HG03565 (cell line): ENCODE data around the gene ANKRD62.
"Not testable (repeated sequence)": the region's sequence is repeated elsewhere in the genome, so short reads cannot be mapped to it uniquely, and the experiment has no call there.

ENCODE experiments used
- ATAC-seq: cut with Tn5 transposase; IDR thresholded peaks from one replicate; pipeline ENCODE4 v1.9.1; 2021; ENCODE audit warnings: mild to moderate bottlenecking, moderate library complexity; ENCODE audit not compliant: unreplicated experiment

Gene ANKRD62

DNA sequence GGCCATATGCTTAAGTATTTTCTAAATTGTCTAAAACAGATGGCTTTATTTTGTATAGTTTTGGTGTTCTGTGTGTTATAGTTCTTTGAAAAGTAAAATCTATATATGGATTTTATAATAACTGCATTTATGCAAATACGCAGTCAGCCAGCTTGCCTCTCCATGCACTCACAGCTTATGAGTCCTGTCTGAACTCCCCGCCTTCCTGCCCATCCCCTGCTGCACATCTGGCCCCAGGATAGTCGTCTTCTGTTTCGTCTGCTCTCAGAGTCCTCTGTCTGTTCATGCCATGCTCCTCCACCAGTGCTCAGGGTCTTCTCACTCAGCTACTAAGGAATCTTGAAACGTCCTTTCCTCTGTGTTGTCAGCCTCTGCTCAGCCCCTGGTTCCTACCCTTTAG is 28.2 kb upstream of the ANKRD62 start:
- ATAC-seq = no peak

GRCh38 chr18:12066910-12067511 is 26.6 kb upstream of the ANKRD62 start:
- ATAC-seq = no peak

GRCh38 chr18:12067671-12068070 is 26.0 kb upstream of the ANKRD62 start:
- ATAC-seq = no peak

GRCh38 chr18:12068316-12068949 is 25.2 kb upstream of the ANKRD62 start:
- not testable (repeated sequence) for ATAC-seq

DNA sequence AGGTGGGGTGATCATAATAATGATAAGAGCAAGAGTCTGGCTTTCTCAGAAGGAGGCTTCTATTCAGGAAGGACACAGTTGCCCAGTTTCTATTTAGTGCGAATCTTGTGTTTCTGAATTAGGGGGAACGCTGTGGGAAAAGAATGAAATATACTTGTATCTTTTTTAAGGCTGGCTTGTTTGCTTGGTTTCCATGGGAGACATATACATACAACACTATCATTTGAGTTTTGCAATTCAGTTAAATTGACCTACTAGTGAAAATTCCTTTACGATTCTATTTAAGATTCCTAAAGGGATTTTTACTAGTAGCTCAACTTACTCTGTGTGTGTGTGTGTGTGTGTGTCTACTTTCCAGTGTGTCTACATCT is 24.7 kb upstream of the ANKRD62 start:
- ATAC-seq = no peak

- not testable (repeated sequence) for ATAC-seq
These were observed 22.6 kb upstream of the ANKRD62 start for GRCh38 chr18:12071066-12071465.

- no peak for ATAC-seq
These were observed 20.6 kb upstream of the ANKRD62 start for GRCh38 chr18:12072996-12073395.

DNA sequence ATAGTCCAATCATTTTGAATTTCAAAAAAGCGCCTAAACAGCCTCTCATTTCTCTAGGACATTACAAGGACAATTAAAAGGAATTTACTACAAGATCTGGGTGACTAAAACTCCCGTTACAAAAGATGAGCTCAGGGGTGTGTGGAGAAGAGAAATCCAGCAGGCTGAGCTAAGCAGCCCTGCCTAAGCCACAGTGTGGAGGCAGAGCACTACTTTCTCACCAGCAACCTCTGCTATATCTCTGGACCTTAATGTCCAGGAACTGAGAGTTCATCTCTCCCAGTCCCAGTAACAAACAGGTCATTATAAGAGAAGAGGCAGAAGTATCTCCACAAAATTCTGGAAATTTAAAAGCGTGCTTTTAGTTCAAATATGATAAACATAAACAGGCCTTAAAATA is 18.9 kb upstream of the ANKRD62 start:
- ATAC-seq = no peak

- no peak for ATAC-seq
These were observed 17.1 kb upstream of the ANKRD62 start for GRCh38 chr18:12076424-12077140.

DNA sequence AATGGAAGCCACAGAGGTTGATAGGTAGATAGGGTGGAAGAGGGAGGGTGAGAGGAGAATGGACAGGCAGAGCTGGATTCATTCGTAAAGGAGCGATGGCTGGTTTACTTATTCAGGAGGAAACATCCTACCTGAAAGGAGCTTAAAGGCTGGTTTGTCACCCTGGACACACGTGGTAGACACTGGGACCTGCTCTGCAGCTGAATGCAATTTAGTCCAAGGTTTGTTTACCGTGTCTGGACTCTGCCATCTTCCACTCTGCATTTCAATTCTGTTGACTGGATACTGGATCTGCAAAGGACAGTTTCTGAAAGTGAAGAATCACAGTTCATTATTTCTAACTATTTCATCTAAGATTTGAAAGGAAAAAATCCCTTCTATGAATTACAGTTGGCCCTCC is 15.6 kb upstream of the ANKRD62 start:
- not testable (repeated sequence) for ATAC-seq

DNA sequence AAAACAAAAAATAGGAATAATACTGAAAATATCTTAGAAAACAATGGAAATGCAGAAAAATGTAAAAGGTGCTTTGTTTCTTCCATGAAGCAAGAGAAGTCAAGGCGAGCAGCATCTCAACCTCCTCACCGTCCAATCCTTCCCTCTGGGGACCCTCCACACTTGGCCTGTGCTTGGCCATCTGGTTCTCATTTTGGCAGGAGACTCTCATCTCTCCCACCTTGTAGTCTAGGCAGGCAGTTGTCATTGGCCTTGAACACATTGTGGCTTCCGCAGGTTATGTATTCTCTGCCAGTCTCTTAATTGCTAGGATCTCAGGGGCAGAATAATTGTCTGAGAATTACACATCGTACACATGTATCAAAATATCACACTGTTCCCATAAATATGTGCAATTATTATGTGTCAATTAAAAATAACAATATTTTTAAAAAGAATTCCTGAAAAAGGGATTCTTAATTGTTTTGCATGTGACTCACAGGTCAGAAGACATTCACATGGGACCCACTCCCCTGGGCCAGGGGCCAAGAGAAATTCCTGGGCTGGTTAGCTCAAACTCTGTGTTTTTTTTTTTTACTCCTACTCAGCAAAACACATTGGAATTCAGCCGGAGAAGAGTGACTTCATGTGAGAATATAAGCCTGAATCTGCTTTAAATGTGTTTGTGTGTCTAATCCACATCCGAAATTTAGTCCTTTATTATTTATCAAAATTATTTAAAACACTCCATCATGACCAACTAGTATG is 14.0 kb upstream of the ANKRD62 start:
- ATAC-seq = no peak

DNA sequence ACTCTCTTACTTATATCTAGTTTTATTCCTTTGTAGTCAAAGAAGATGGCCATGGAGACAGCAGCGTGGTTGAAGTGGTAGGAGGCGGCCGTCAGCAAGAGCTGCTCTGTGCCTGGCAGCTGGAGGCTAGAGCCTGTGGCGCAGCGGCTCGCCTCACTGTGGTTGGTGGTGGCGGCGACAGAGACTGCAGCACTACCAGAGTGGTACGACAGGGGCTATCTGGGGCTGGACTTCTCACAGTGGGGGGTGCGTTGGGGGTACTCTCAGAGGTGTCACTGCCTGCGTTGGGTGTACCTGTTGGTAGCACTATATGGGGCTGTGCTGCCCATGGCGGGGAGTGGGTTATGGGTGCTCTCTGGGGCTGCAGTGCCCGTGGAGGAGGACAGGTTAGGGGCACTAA is 8.5 kb upstream of the ANKRD62 start:
- no peak for ATAC-seq

DNA sequence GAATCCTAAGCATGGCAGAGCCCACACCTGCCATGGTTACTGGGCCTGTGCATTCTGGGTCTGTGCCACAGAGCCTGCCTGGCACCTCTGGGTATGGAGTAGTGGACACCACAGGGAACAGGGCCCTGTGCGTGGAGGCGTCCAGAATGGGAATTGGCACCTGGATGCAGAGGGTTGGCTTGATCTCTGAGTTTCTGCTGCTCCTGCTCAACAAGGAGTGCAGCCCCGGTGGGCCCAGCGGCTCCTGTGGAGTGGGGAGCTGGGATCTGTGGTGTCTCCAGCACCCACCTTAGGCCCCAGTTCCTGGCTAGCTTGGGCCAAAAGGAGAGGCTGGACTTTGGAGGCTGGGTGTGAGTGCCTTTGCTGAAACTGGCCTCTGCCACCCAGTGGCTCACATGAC is 7.9 kb upstream of the ANKRD62 start:
- ATAC-seq = no peak

DNA sequence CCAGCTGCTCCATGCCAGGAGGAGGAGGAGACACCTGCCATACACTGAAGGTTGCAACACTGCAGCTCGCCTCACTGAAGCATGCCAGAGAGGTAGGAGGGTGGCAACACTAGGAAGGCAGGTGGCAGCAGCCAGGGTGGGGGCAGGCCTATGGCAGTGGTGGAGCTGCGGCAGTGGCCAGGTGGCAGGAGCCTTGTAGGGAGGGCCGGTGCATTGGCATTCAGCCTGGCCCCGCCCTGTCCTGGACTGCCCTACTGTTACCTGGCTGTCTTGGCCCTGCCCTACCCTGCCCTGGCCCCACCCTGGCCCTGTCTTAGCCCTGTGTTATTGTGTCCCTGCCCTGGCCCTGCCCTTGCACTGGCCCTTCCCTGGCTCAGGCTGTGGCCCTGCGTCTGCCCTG is 7.4 kb upstream of the ANKRD62 start:
- no peak for ATAC-seq

- ATAC-seq = no peak
These were observed 6.8 kb upstream of the ANKRD62 start for GRCh38 chr18:12086677-12087470.

- no peak for ATAC-seq
These were observed 6.1 kb upstream of the ANKRD62 start for GRCh38 chr18:12087471-12088025.

DNA sequence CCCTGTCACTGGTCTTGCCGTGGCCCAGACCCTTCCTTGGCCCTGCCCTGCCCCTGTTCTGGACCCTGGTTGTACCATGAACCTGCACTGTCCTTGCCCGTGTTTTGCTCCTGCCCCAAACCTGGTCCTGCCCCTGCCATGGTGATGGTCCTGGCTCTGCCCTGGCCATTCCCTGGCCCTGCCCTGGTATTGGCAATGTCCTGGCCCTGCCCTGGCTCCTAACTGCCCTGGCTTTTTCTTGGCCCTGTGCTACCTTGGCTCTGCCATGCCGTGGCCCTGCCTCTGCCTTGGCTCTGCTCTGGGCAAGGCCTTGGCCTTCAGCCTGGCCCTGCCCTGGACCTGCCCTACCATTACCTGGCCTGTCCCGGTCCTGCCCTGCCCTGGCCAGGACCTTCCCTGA is 5.5 kb upstream of the ANKRD62 start:
- no peak for ATAC-seq

GRCh38 chr18:12088731-12089375 is 4.8 kb upstream of the ANKRD62 start:
- ATAC-seq = no peak

DNA sequence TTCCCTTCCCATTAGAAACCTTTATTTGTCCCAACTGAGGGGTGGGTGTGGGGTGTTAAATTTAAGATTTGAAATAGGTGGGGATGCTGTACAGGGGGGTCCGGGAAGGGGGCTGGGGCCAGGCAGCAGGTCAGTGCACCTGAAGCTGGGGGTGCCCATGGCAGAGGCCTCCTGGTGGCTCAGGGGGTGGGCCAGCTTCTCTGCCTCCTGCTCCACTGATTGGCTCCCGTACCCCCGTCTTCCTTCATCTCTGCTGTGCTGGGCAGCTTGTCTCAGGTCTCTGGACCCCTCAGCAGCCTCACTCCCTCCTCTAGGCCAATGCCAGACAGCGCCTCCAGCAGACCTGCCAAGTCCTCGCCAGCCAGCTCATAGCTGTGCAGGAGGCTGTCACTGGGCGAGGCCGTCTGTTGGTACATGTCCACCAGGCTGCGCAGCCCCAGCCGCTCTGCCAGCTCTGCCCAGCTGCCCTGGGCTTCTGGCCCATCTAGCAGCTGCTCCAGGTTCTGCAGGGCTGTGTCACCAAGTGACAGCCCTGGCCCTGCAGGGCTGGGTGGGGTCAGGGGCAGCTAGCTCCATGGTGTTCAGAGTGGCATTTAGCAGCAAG is 2.0 kb upstream of the ANKRD62 start:
- ATAC-seq = no peak
